Right renal pelvis (tissue), 4 donors: Measurements from ENCODE around the gene INPP5J. TPM values are rescaled to one million over a fixed set of nuclear protein-coding genes. Genes with fewer than 3 reads are reported as not detected.
"Not testable (repeated sequence)": the region's sequence is repeated elsewhere in the genome, so short reads cannot be mapped to it uniquely, and the experiment has no call there.

Experiments used
- DNase-seq, 4 donors: peaks; one replicate each; pipeline ENCODE4 v3.0.0-alpha.2; 2013; ENCODE audit warnings: low read depth in 4 of 4, low spot score in 3 of 4, missing footprints in 1 of 4
- polyA plus RNA-seq, 4 donors: library from polyadenylated mRNA; unstranded; fragments of 120-200 nt; gene quantifications; one replicate each; pipeline ENCODE4 v1.2.1, GENCODE V29; 2013; ENCODE audit not compliant: insufficient read length in 4 of 4

Gene INPP5J
- polyA plus RNA-seq, 4 donors, result 4.3 to 4.6 (median 4.6) TPM

DNA sequence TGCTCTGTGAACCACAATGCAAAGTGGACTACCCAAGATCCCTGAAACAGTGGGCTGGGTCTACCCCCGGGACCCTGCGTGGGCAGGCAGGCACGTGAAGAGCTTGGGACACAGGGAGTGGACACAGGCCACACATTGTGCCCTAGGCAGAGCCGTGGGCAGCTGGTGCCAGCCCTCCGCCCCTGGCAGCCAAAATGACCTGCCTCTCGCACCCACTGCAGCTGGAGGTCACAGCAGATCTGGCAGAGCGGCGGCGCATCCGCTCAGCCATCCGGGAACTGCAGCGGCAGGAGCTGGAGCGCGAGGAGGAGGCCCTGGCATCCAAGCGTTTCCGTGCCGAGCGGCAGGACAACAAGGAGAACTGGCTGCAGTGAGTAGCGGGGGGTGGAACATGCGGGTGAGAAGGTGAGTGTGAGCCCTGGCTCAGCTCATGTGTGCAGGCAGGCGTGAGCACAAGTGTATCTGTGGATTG, 35.0 kb upstream of the INPP5J start:
- DNase-seq, result no peak

DNA sequence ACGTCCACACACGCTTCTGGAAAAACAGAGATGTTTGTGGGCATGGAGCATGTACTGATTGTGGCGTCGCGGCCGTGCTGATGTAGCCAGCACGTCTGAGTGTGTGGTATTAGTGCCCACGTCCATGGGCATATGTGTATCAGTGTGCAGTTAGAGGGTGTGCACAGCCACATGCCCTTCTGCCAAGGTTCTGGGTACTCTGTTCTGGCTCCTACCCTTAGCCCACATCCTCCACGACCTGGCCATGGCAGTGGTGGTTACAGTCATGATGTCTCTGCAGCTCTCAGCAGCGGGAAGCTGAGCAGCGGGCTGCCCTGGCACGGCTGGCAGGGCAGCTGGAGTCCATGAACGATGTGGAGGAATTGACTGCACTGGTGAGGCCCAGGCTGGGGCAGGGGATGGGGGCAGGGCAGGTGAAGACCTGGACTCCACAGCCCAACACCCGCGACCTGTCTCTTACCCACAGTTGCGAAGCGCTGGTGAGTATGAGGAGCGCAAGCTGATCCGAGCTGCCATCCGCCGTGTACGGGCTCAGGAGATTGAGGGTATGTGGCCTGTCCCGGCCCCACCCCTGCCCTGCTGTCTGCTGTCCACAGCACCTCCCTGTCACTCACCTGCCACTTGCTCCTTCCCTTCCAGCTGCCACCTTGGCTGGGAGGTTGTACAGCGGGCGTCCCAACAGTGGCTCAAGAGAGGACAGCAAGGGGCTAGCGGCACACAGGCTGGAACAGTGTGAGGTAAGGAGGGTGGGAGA, 34.4 kb upstream of the INPP5J start:
- no peak for DNase-seq

GRCh38 chr22:31089160-31090100, 33.3 kb upstream of the INPP5J start:
- no peak for DNase-seq

GRCh38 chr22:31090217-31091085, 32.3 kb upstream of the INPP5J start:
- DNase-seq, result no peak

DNA sequence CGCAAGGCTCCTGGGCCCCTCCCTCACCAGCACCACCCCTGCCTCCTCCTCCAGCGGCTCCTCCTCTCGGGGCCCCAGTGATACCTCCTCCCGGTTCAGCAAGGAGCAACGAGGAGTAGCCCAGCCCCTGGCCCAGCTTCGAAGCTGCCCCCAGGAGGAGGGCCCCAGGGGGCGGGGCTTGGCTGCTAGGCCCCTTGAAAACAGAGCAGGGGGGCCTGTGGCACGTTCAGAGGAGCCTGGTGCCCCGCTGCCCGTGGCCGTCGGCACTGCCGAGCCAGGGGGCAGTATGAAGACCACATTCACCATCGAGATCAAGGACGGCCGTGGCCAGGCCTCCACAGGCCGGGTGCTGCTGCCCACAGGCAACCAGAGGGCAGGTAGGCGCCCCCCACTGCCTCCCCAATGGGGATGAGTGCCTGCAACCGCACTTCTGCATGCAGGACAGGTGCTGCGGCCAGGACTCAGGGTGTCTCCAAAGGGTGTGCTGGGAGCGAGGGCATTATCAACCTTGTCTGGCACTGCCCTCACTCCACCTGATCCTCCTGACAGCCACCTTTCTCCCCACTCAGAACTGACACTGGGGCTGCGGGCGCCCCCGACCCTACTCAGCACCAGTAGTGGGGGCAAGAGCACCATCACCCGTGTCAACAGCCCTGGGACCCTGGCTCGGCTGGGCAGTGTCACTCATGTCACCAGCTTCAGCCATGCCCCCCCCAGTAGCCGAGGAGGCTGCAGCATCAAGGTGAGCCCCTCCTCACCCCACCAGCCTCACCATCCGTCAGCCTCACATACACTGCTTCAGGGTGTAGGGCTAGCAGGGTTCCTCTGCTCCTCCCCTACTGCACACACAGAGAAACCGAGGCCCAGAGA, 31.4 kb upstream of the INPP5J start:
- no peak for DNase-seq

GRCh38 chr22:31092161-31092560, 30.6 kb upstream of the INPP5J start:
- no peak for DNase-seq

GRCh38 chr22:31093086-31093850, 29.5 kb upstream of the INPP5J start:
- DNase-seq, result no peak

- DNase-seq, result no peak
Measured at GRCh38 chr22:31094021-31094551, 28.7 kb upstream of the INPP5J start.

DNA sequence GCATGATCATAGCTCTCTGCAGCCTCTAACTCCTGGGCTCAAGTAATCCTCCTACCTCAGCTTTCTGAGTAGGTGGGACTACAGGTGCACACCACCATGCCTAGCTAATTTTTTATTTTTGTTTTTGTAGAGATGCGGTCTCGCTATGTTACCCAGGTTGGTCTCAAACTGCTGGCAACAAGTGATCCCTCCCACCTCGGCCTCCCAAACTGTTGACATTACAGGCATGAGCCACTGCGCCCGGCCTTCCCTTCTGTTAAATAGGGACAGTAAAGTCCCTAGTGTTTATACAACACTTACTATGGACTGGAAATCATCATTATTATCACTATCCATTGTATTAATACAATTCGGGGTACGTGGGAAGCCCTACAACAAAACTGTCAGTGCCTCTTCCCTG, 28.0 kb upstream of the INPP5J start:
- DNase-seq, result no peak

GRCh38 chr22:31095637-31096249, 27.0 kb upstream of the INPP5J start:
- DNase-seq, result no peak

DNA sequence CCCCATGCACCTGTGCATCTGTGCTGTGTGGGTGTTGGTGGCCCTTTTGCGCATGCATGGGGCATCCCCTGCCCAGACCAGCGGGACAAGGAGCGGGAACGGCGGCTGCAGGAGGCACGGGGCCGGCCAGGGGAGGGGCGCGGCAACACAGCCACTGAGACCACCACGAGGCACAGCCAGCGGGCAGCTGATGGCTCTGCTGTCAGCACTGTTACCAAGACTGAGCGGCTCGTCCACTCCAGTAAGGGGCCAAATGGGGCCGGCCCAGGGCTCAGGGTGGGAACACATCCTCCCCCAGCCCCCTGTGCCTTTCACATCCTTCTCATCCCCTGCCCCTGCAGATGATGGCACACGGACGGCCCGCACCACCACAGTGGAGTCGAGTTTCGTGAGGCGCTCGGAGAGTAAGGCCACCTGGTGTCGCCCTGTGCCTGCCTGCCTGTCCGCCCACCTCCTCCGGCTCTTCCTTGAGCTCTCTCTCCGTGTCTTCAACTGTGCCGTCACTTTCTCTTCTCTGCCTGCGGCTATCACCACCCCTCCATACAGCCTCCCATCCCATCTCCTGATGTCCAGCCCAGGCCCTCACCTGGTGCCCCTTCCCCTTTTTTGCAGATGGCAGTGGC, 26.0 kb upstream of the INPP5J start:
- DNase-seq, result no peak

GRCh38 chr22:31097539-31097938, 25.2 kb upstream of the INPP5J start:
- not testable (repeated sequence) for DNase-seq

- no peak for DNase-seq
Measured at GRCh38 chr22:31097941-31098631, 24.7 kb upstream of the INPP5J start.

GRCh38 chr22:31098632-31099110, 24.1 kb upstream of the INPP5J start:
- no peak for DNase-seq

- DNase-seq, result no peak
Measured at GRCh38 chr22:31099386-31099785, 23.4 kb upstream of the INPP5J start.

DNA sequence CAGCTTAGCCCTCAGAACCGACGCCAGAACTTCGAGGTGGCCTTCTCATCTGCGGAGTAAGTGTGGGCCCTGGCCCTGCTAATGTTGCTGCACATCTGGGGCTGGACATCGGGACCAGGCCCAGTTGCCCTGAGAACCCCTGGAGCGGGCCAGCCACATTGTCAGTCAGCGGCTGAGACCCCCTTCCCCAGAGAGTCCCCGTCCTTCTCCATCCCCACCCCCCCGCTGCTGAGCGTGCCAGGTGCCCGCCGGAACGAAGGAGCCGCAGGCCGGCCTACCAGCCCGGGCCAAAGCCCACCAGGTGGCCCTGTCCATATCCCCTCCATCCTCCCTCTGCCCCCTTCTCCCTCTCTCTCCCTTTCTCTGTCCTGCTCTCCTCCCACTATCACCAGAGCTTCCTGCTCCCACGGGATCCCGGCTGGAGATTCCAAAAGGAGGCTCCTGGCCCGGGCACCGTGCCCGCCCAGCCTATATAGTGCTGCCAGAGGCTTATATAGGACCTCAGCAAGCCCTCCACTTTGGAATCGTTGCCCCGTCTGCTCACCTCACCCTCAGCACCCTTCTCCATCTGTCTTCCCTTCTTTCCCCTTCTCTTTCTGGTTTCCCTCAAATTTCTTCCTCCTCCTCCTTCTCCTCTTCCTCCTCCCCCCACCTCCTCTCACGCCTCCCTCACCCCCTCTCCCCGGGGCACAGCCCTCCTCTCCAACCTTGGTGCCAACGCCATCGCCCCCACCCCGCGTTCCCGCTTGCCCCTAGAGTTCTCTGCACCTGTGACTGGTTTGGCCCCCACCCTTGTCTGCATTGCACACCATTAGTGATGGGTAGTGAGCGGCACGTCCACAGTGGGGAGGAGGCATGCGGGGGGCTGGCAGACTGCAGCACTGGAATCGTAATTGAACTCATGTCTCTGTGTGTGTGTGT, 22.7 kb upstream of the INPP5J start:
- no peak for DNase-seq
